HL-60 (cell line): Measurements from ENCODE around the gene TNIK.

Source experiments
- POLR2AphosphoS5 ChIP-seq: IDR thresholded peaks from 2 replicates; pipeline ENCODE4 v1.6.1; 2012; ENCODE audit warnings: low read depth
- TF ChIP-seq, protein P1 (sequence below): IDR thresholded peaks from one replicate; pipeline ENCODE4 v1.5.1; 2011; ENCODE audit warnings: low read length, control low read depth, inconsistent platforms; ENCODE audit not compliant: insufficient read depth

DNA sequence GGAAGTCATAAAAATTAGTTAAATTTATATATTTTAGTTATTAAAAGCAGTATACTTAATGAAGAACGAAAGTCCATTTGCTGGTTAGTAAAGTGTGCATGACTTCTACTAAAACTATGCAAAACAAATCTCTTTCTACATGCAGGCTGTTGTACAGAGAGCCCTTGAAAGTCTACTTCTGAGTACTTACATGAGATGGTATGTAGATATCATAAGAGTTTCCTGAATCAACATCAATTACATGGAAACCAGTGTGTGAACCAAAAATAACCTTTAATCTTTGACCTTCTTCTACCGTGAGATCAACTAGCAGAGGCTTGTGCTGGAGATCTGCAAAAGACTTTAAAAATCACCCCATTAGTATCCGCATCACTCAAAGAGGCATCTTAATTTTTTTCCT is 391.5 kb downstream of the TNIK start:
- TF ChIP-seq, protein P1, sequence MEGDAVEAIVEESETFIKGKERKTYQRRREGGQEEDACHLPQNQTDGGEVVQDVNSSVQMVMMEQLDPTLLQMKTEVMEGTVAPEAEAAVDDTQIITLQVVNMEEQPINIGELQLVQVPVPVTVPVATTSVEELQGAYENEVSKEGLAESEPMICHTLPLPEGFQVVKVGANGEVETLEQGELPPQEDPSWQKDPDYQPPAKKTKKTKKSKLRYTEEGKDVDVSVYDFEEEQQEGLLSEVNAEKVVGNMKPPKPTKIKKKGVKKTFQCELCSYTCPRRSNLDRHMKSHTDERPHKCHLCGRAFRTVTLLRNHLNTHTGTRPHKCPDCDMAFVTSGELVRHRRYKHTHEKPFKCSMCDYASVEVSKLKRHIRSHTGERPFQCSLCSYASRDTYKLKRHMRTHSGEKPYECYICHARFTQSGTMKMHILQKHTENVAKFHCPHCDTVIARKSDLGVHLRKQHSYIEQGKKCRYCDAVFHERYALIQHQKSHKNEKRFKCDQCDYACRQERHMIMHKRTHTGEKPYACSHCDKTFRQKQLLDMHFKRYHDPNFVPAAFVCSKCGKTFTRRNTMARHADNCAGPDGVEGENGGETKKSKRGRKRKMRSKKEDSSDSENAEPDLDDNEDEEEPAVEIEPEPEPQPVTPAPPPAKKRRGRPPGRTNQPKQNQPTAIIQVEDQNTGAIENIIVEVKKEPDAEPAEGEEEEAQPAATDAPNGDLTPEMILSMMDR, result no peak
- TF ChIP-seq POLR2AphosphoS5, result no peak
